ENCODE measurements around the gene ATP5ME.
A peak's percentile ranks its signal among the peaks of the same experiment; 100 is the strongest.
"Not testable (repeated sequence)": the region's sequence is repeated elsewhere in the genome, so short reads cannot be mapped to it uniquely, and the experiment has no call there.

ATP5ME gene

DNA sequence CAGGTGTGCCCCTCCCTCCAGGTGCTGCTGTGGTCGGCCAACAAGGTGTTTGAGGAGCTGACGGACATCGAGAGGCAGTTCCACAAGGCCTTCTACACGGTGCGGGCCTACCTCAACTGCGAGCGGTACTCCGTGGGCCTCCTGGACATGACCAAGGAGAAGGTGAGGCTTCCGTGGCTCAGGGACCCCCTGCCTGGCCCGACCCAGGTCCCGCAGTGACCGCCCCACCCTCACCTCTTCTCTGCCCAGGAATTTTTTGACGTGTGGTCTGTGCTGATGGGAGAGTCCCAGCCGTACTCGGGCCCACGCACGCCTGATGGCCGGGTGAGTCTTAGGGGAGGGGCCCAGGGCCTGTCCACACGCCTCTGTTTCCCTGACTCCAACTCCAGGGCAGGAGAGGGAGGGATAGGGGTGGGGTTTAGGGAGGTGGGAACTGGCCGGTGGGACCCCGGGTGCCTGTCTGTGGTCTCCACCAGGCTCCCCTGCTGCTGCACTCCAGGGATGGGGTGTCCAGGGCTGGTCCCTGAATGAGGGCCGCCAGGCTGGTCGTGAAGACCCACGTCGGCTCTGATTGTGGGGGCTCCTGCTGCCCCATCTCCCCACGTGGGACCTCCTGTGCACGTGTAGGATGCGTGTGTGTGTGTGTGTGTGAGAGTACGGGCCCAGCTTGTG, 20.1 kb downstream of the ATP5ME start:
- no peak for DNase-seq

DNA sequence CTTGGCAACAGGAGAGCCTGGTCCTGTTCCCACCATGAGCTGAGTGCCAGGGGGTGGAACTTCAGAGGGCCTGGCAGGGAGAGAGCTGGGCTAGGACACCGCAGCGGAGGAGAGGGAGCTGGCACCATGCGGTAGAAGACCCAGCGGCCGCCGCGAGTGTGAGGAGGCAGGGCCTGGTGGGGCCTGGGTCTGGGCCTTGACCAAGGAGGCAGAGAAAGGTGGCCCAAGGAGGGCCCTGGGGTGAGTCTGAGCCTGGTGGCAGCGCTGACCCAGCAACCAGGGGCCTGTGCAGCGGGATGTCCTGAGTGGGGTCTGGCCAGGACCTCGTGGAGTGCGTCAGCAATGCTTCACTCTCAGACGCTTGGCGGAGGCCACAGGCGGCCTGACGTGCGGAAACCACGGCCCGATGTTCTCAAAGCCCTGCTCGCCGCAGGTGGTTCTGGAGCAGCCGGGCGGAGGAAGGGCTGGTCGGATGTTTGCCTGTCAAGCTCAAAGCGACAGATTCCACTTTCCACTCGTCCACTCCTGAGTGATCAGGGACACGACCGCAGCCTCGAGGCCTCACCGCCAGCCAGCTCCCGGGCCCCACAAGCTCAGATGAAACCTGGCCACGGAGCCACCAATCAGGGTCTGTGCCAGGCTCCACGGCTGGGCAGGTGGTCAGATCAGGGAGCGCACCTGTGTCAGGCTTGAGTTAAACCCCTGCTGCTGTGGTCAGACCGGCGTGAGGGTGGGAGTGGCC, 20.8 kb downstream of the ATP5ME start:
- no peak for DNase-seq

DNA sequence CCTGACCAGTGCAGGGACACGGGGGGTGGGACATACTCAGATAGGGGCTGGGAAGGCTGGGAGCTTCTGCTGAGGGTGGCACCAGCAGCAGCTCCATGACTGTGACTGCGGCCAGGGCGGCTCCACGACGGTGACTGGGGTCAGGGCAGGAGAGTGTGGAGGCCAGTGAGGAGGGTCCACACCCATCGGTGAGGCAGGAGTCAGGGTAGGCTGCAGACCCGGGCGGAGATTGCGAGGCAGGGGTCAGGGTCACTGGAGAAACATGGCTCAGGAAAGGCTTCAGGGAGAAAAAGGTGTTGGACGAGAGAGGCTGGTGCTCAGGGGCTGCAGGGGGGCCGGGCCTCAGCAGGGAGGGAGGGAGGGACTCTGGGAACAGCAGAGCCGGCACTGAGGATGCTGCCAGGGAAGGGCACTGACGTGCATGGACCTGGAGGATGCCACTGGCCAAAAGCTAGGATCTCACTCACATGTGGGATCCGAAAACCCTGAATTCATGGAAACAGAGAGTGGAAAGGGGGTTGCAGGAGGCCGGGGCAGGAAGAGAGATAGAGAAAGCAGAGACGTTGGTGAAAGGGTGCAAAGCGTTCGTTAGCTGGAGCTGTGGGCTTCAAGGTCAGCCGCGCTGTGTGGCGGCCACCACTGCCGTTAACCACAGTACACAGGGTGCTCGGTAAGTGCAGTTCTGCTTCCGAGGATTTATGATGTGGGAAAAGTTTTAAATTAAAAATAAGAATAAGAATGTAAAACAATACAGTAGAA, 22.0 kb downstream of the ATP5ME start:
- no peak for DNase-seq

DNA sequence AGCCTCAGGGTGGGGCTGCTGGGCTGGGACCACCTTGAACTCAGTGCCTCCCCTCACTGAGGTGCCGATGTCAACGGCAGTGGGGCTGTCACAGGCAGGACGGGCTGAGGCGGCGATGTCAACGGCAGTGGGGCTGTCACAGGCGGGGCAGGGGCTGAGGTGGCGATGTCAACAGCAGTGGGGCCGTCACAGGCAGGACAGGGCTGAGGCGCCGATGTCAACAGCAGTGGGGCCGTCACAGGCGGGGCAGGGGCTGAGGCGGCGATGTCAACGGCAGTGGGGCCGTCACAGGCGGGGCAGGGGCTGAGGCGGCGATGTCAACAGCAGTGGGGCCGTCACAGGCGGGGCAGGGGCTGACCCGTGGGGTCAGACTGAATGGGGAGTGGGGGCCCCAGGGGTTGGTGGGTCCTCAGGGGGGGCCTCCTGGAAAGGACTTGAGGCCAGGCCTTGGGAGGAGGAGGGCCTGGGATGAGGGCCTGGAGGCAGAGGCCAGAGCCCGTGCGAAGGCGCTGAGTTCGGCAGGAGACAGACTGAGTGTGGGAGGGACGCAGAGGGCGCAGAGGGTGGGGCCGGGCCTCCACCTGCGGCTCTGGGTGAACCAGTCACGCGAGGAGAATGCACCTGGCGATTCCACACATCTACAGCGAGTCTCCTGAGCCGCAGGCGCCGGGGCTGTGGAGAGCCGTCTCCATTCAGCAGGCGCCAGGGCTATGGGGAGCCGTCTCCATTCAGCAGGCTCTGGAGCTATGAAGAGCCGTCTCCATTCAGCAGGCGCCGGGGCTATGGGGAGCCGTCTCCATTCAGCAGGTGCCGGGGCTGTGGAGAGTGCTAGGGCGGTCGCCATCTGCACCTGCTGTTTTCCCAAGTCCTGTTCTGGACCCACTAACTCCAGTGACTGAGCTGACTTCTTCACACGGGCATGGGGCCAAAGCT, 22.9 kb downstream of the ATP5ME start:
- DNase-seq = no peak

DNA sequence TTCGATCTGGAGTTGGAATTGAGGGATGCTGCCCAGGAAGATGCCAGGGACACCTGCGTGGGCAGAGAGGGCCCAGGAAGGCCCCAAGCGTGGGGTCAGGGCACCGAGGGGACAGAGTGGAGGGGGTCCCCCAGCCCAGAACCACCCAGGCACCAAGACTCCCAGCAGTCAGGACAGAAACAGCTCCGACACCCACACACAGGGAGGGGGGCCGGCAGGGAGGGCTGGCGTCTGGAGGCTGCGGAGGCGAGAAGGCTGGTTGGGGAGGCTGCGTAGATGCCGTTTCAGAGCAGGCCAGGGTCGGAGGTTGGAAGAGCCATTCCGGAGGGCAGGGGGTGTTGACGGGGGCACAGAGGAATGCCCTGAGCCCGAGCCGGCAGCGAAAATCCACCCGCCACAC, 23.6 kb downstream of the ATP5ME start:
- DNase-seq = no peak

DNA sequence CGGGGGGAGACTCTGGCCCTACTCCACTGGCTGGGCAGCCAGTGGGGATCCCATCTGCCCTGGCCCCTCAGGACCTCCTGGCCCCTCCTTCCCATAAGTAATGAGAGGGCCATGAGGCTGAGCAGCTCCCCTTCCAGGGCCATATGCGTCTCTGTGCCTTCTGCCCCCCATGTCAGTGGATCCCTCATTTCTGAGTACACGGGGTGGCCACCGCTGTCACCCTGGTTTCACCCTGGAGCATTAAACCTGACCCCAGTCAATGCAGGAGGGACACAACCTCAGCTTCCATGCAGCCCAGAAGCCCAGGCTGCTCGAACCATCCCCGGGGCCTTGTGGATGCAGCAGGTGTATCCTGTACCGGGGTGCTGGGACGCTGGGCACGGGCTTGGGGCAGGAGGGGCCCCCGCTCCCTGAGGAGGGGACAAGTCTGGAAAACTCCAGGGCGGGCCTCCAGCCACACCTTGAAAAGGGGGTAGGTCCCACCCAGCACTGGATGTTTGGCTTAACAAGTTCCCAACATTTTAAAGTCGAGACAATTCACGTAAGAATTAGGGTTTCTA, 24.2 kb downstream of the ATP5ME start:
- DNase-seq = no peak

DNA sequence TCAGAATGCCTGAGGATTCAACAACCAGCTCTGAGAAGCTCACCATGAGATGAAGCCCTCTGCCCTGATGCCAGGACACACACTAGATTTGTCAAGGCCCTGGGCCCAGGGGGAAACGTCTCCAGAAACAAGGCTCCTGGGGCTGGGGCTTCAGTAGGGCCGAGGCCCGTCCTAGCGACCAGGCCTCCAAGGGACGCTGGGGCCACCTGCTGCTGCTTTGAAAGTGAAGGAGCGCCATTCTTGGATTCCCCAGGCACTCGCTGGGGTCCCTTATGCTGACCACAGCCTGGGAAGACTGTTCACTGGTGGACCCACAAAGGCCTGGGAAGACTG, 24.8 kb downstream of the ATP5ME start:
- DNase-seq = no peak

DNA sequence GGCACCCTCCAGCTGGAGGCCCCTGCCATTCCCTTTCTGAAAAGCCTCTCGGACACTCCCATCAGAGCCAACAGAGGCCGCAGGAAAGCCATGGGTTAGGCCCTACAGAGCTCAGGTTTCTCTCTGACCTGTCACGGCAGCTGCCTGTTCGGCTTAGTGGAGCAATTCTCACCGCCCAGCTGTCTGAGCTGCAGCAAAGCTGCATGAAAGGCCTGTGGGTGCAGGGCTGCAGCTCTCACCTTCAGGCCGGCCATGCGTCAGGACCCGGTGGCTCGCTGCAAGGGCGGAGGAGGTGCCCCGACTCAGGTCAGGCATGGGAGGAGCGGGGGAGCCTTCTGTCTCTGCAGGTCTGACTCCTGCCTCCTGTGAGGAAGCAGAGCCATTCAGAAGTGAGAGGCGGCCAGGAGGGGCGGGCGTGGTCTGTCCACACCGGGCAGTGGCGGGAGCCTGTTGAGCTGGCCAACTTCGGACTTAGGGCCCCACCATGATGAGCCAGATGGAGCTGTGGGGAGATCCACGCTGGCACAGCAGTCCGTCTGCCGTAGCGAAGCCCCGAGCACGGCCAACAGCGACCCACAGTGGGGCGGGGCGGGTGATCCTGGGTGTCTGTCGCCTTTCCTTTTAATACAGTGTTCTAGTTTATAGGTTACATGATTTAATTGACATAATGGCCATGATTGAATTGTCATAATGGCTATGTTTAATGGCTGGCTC, 25.3 kb downstream of the ATP5ME start:
- no peak for DNase-seq

DNA sequence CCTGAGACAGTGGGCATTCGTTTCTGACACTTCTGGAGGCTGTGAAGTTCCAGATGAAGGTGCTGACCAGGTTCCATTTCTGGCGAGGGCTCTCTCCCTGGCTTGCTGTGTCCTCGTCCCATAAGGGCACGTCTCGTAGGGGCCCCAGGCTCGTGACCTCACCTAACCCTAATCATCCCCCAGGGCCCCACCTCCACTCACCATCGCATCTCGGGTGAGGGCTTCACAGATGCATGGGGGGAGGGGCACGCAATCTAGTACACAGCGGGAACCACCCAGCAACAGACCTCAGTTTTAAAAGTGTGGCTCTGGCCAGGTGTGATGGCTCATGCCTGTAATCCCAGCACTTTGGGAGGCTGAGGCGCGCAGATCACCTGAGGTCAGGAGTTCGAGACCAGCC, 26.6 kb downstream of the ATP5ME start:
- DNase-seq = no peak

DNA sequence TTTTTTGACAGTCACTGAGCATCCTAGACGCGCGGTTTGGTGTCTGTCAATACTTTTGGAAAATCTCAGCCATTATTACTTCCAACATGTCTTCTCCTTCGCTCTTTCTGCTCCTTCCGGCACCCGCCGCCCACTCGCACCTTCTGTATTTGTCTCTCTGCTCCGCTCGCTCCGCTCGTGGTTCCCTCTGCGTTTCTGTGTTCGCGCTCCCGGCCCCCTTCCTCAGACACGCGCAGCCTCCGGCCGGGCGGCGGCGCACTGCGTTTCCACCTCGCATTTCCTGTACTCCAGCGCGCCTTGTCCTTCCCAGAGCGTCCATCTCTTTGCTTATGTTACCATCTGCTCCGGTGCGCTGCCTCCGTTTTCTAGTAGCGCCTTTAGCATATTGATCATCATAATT, 27.6 kb downstream of the ATP5ME start:
- peak; percentile 62 for DNase-seq

DNA sequence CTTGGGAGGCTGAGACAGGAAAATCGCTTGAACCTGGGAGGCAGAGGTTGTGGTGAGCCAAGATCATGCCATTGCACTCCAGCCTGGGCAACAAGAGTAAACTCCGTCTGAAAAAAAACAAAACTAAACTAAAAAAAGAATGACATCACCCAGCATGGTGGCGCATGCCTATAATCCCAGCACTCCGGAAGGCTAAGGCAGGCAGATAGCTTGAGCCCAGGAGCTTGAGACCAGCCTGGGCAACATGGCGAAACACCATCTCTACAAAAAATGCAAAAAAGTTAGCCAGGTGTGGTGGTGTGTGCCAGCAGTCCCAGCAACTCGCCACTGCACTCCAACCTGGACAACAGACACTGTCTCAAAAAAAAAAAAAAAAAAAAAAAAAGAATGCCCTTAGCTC, 31.7 kb downstream of the ATP5ME start:
- not testable (repeated sequence) for DNase-seq

DNA sequence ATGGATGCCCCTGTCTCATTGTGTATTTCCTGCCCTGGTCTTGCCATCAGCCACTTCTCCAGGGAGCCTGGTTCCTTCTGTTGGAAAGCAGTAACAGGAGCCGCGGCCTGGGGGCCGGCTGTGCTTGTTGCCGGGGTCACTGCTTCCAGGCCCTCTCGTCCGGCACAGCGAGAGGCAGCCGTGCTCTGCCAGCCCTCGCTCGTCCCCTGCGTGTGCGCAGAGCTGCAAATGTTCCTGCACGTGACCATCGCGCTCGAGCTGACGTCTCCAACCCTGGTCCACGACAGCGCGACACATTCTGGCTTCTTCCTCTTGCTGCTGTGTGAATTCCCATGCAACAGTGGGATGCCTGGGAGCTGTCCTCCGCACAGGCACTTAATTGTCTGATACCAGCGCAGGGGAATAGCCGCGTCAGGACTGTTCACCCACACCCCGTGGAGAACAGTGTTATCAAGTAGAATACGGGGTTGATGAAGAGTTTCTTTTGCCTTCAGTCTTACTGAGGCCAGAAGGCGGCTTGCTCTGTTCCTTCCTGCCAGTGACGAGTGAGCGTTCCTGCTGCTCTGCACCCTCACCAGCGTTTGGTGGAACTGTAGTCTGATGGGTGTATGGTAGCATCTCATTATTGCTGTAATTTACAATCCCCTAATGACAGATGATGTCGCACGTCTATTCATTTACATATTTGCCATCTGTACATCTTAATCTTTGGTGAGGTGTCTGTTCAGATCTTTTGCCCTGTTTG, 36.4 kb downstream of the ATP5ME start:
- DNase-seq = no peak

DNA sequence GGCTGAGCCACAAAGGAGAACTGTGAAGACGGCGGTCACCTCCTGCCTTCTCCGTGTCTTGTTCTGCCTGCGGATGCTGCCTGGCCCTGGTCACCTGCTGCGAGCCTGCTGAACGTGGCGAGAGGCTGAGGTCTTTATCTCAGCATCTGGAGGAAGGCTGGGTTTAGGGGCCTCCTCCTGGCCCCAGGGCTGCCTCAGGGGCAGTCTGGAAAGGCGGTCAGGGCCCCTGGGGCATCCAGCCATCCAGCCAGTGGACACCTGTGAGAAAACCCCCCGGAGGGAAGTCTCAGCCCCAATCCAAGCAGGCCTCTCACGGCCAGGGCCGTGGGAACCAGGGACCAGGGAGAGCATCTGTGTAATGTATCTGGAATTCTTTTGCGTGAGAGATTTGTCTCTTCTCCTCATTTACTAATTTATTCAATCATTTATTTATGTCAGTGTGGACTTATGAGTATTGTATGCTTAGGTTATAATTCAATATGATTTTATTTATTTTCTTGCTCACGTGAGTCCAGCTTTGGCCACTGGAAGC, 37.4 kb downstream of the ATP5ME start:
- no peak for DNase-seq

DNA sequence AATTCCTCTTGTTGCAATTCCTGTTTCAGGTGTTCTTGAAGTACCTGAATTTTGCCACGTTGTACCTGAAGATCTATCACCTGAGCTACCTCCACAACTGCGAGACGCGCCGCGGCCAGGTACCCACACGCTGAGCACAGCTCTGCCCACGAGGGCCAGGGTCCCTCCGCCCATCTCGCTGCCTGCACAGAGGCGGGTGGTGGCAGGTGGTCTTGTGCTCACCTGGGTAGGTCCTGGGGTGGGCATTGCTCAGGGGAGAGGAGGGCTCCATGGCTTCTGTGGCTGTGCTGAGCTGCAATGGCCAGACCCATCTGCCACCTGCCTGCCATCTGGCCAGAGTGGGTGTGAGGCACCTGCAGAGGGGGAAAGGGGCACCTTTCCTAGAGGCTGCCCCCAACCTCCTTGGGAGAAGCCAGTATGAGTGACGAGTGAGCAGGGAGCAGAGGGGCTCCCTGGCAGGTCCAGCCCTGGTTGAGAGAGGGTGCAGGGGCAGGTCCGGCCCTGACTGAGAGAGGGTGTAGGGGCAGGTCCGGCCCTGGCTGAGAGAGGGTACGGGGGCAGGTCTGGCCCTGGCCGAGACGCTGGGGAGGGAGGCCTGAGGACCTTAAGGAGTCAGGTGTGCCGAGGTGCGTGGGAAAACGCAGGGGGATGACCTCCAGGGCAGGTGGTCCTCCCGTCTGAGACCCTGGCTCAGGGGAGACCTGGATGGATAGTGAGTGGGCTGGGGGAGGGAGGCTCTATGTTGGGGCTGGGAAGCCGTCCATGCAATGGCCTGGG, 38.0 kb downstream of the ATP5ME start:
- DNase-seq = no peak

DNA sequence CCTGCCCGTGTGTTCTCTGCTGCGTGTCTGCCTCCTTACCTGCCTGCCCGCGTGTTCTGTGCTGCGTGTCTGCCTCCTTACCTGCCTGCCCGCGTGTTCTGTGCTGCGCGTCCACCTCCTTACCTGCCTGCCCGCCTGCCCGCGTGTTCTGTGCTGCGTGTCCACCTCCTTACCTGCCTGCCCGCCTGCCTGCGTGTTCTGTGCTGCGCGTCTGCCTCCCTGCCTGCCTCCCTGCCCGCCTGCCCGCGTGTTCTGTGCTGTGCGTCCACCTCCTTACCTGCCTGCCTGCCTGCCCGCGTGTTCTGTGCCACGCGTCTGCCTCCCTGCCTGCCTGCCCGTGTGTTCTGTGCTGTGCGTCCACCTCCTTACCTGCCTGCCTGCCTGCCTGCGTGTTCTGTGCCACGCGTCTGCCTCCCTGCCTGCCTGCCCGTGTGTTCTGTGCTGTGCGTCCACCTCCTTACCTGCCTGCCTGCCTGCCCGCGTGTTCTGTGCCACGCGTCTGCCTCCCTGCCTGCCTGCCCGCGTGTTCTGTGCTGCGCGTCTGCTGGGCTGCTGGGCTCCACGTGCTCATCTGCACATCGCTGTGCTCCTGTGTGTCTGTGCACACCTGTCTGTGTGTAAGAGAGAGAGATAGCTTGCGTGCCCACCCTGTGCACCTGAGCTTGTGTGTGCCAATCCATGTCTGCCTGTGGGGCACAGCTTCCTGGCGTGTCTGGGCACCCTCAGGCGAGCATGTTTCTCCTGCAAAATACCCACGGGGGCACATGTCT, 38.8 kb downstream of the ATP5ME start:
- not testable (repeated sequence) for DNase-seq

DNA sequence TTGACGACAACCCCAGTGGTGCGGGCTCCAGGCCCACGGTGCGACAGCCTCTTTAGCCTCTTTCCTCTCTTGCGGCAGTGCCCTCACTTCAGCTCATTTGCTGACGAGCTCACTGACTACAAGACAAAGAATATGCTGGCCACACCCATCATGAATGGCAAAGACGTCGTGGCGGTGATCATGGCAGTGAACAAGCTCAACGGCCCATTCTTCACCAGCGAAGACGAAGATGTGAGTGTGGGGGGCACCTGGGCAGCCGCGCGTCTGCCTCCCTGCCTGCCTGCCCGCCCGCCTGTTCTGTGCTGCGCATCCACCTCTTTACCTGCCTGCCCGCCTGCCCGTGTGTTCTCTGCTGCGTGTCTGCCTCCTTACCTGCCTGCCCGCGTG, 39.5 kb downstream of the ATP5ME start:
- DNase-seq = no peak

DNA sequence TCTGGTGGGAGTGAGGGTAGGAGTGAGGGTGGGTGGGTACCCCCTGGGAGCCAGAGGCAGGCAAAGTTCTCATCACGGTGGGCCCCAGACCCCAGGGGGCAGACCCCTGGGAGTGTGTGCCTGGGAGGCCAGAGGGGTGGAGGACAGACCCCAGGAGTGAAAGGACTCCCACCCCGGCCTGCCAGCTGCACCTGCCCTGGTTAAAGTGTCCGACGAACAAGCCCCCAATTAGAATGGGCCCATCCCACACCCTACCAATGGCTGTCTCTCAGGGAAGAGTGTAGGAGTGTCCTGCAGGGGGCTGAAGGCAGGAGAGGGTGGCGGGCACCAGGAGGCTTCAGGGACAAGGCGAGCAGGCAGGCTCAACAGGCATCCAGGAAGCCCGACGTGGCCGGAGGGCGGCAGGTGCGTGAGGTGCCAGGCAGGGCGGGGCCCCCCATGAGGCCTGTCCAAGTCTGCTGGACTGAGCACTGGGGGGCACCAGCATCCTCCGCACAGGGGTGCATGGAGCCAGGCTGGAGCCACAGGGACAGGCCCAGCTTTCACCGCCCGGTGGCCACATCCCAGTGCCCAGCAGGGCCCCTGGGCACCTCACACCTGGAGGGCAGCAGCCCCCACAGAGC, 40.0 kb downstream of the ATP5ME start:
- no peak for DNase-seq

DNA sequence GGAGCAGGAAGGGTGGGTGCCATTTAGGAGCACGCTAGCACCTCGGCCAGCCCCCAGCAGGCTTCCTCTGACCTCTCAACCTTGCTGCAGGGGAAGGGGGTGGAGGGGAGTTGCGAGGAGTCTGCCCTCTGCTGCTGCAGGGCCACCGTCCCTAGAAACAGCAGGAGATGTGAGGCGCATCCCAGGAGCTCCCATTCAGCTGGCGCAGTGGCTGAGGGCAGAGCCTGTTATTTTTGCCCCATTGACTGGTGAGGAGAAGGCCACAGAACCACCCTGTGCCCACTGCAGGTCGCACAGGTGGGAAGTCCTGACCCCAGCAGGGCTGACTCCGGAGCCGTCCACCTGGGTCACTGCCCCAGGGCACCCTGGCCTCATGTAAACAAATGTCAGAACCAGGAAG, 40.7 kb downstream of the ATP5ME start:
- no peak for DNase-seq

DNA sequence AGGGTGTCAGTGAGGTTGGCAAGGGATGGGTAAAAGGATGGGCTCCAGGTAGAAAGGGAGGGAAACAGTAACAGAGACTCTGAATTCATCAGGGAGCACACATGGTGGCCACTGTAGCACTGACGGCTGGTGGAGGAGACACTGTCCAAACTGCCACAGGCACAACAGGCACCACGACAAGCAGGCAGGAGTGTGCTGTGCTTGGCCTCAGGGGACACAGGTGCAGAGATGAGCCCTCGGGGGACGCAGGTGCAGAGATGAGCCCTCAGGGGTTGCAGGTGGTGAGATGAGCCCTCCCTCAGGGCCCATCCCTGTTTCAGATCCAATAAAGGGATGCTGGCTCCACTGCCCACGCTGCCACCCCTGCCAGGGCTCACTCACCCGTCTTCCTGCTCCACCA, 41.1 kb downstream of the ATP5ME start:
- DNase-seq = no peak

All from CD4-positive, alpha-beta T cell treated with Interleukin-6 for 4 hours (primary cell).